WI38 (cell line): ENCODE data around the gene ATF1.

ENCODE experiments used
- H3K4me3 ChIP-seq: 2 replicates; pipeline ENCODE4 v1.5.1; 2011; ENCODE audit warnings: low read depth, mild to moderate bottlenecking, control low read depth, low read length
- TF ChIP-seq, protein P1 (sequence below): IDR thresholded peaks from 2 replicates; pipeline ENCODE4 v1.5.1; 2012; ENCODE audit warnings: low read depth, mild to moderate bottlenecking, control low read depth, low read length

Gene ATF1

DNA sequence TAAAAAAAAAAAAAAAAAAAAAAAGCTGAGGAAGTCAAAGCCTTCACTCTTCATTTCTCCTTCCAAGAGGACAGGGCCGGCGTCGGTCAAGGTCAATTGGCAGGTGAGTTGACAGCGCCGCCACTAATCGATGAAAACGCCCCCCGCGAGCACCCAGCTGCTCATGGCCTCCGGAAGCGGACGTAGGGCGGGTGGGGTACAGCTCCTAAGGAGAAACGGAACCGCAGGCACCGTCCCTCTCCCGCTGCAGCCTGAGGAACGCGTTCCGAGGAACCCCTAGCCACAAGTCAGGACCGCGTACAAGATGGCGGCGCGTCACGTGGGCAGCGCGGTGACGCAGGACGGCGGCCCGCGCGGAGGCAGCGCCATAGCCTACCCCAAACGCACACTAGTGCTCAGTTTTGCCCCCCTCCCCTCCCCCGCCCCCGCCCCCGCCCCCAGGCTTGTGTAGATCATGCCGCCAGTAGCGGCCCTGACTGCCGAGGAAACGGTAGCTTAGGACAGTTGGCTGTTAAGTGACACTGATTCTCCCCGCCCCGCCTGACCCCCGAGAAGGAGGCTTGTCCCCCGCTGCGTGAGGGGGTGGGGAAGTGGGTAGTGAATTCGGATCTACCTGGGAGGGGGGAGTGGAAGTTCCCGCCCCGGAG is at the start of gene ATF1:
Gene ATF1, plus strand, starts transcription at position 463 of the 647 bp plus-strand sequence. CDS start 16,045 bp downstream, outside the sequence.
- H3K4me3 ChIP-seq: peak within 1 kb of the TSS; percentile 93
- TF ChIP-seq, protein P1, sequence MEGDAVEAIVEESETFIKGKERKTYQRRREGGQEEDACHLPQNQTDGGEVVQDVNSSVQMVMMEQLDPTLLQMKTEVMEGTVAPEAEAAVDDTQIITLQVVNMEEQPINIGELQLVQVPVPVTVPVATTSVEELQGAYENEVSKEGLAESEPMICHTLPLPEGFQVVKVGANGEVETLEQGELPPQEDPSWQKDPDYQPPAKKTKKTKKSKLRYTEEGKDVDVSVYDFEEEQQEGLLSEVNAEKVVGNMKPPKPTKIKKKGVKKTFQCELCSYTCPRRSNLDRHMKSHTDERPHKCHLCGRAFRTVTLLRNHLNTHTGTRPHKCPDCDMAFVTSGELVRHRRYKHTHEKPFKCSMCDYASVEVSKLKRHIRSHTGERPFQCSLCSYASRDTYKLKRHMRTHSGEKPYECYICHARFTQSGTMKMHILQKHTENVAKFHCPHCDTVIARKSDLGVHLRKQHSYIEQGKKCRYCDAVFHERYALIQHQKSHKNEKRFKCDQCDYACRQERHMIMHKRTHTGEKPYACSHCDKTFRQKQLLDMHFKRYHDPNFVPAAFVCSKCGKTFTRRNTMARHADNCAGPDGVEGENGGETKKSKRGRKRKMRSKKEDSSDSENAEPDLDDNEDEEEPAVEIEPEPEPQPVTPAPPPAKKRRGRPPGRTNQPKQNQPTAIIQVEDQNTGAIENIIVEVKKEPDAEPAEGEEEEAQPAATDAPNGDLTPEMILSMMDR: no peak

DNA sequence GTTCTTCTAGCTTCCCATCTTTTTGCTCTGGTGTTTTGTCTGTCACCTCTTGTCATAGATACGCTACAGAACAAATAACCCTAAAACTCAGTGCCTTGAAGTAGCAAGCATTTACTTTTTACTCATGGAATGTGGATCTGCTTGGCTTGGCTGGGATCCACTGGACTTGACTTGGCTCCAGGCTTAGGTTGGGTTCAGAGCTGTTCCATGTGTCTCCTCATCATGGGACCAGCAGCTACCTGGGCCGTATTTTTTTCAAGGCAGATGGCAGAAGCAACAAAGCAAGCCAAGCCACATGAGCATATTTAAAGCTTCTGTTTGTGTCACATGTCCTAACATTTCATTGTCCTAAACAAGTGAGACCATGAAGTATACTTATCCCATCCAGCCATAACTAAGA is 48.7 kb upstream of the ATF1 start:
- TF ChIP-seq, protein P1: no peak
- H3K4me3 ChIP-seq: no peak overlapping the region

DNA sequence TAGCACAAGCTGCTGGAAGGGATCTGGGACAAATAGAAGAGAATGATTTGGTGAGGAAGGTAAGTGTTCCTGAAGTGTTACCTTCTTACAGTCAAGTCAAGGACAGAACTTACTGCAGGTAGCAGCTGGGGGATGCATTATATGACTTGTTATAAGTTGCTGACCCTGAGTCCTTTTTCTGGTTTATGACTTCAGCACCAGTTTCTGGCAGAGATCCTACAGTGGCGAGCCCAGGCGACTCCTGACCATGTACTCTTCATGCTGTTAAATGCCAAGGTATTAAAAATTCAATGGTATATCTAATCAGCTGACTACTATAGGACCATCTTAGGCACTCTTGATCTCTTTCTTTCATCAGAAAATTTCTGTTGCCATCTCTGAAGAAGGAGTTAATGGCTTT is 45.1 kb upstream of the ATF1 start:
- TF ChIP-seq, protein P1: no peak
- no peak overlapping the region for H3K4me3 ChIP-seq

DNA sequence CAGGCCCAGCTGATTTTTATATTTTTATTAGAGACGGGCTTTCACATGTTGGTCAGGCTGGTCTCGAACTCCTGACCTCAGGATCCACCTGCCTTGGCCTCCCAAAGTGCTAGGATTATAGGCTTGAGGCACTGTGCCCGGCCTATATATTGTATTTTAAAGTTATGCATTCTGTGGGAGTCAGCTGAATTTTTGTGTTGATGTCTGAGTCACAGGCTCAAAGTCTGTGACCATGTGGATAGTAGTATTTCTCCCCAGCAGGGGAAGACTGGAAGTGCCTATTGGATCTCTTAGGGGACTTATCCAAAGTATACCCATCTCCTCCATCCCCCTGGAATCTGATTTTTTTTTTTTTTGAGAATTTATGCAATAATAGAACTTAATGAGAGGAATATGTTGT is 43.8 kb upstream of the ATF1 start:
- no peak overlapping the region for H3K4me3 ChIP-seq
- TF ChIP-seq, protein P1: no peak

DNA sequence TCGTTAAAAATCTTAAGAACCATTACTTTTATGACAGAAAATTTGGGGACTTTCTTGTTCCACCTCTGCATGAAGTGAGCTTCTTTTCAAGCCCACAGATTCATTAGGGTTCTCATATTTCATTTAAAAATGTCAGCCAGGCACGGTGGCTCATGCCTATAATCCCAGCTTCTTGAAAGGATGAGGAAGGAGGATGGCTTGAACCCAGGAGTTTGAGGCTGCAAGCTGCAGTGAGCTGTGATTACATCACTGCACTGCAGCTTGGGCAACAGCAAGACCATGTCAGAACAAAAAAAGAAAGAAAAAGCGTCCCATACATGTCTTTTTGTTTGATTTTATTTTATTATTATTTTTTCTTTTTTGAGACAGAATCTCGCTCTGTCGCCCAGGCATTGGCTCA is 43.4 kb upstream of the ATF1 start:
- no peak overlapping the region for H3K4me3 ChIP-seq
- TF ChIP-seq, protein P1: no peak

DNA sequence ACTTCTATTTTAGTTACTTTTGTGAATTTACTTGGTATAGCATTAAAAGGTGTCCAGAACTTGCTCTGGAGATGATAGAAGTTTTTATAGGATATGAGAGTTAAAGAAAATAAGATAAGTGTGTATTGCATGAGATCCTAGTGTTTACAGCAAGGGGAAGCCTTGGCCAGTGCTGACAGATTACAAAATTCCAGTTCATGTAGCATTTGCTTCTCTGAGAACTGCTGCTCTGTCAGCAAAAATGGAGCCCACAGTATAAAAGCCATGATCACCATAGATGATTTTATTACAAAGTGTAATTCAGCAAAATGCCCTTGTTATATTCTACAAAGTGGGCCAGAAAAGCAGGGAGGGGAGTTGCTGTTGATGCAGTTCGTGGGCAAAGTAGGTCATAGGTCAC is 40.0 kb upstream of the ATF1 start:
- TF ChIP-seq, protein P1: no peak
- H3K4me3 ChIP-seq: no peak overlapping the region

DNA sequence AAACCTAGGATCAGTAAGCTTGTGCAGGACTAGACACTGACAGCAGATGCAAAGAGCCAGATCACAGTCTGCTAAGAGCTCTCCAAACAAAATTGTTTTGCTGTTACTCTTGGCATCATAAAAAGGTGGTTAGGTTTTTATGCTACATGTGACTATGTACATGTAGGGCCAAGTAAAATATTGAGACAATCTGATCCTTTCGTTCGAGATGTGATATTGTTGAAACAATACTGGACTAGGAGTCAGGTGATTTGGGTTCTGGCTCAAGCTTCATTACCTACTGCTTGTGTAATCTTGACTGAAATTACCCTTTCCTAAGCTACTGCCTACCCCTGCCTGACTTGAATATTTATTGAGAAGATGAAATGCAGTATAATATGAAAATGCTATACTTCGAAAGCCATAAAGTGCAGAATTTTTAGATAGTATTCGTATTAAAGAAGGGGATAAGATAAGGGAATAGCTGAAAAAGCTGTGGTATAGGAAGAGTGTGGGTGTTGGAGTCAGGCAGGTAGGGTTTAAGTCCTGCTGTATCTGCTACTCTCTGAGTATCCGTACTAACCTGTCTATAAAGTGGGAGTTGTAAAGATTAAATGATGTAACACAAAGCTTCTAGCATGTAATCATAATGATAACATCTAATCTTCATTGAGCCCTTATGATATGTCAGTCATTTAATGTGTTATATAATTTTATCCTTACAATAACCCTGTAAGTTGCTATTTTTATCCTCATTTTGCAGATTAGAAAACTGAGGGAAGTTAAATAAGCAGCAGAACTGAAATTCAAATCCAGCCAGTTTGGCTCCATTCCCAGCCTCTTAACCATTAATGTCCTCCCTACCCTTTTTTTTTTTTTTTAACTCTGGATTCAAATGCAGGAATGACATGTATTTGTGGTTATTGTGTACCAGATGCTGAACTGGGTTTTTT is 38.6 kb upstream of the ATF1 start:
- TF ChIP-seq, protein P1: no peak
- H3K4me3 ChIP-seq: no peak overlapping the region
